ENCODE results near the gene NDUFB10.

Gene NDUFB10

GRCh38 chr16:1964506-1965395 is 5.4 kb downstream of the NDUFB10 start, which contains the start of gene RPS2:
Gene RPS2 (minus strand): TSS chr16:1964826. CDS start chr16:1964625, 201 bp downstream.
- peak; percentile 97 for DNase-seq (ENCODE audit: low read depth)
- TF ChIP-seq CTCF (IDR thresholded peaks at IDR 0.05; ENCODE audit: low read depth, low read length, missing control alignments) = no peak
- H3K4me3 ChIP-seq (ENCODE audit: low read depth, low read length) = peak within 1 kb of the TSS; percentile 98
- in situ Hi-C loops (cut with HindIII; ENCODE audit: low sequenced_read_pairs) = no loop called here

DNA sequence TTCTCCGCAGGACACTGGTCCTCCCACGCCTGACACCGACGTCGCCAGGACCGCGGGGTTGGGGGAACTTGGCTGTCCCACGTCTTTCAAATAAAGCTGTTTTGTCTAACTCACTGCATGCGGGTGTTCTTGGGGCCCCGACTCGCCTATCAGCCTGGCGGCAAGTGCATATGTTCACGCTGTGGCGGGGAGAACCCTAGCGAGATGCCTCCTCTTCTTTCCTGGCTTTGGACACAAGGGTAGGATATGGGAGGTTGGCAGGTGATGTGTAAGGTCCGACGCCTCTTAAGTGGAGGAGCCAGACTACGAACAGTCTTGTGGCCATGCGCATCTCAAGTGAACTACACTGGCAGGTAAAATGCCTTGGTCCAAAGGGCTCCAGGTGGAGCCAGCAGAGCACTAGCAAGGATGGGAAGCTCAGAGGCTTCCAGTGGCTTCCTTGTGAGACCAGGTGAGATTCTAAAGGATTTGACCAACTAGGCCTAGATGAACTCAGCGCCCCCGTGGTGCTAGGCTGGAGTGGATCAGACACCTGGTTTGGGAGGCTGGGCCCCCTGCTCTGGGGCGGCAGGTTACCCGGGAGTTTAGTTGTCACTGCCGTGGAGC is 6.2 kb downstream of the NDUFB10 start:
- no peak for TF ChIP-seq CTCF (IDR thresholded peaks at IDR 0.05; ENCODE audit: low read depth, low read length, missing control alignments)
- in situ Hi-C loops (cut with HindIII; ENCODE audit: low sequenced_read_pairs) = no loop called here
- H3K4me3 ChIP-seq (ENCODE audit: low read depth, low read length) = peak overlapping the region; percentile 98
- DNase-seq (ENCODE audit: low read depth) = no peak

GRCh38 chr16:1966460-1966859 is 7.1 kb downstream of the NDUFB10 start, which contains the start of gene RNF151:
Gene RNF151 (plus strand): TSS chr16:1966856. CDS start chr16:1966882, 26 bp downstream.
- in situ Hi-C loops (cut with HindIII; ENCODE audit: low sequenced_read_pairs) = no loop called here
- no peak for TF ChIP-seq CTCF (IDR thresholded peaks at IDR 0.05; ENCODE audit: low read depth, low read length, missing control alignments)
- no peak for DNase-seq (ENCODE audit: low read depth)
- peak within 1 kb of the TSS; percentile 98 for H3K4me3 ChIP-seq (ENCODE audit: low read depth, low read length)

GRCh38 chr16:1968146-1968953 is 9.0 kb downstream of the NDUFB10 start:
- no peak for DNase-seq (ENCODE audit: low read depth)
- TF ChIP-seq CTCF (IDR thresholded peaks at IDR 0.05; ENCODE audit: low read depth, low read length, missing control alignments) = no peak
- in situ Hi-C loops (cut with HindIII; ENCODE audit: low sequenced_read_pairs) = no loop called here

GRCh38 chr16:1971796-1972489 is 12.6 kb downstream of the NDUFB10 start, which contains the start of gene TBL3:
Gene TBL3 (plus strand): TSS chr16:1972053. CDS start chr16:1972165, 112 bp downstream.
- in situ Hi-C loops (cut with HindIII; ENCODE audit: low sequenced_read_pairs) = no loop called here
- no peak for TF ChIP-seq CTCF (IDR thresholded peaks at IDR 0.05; ENCODE audit: low read depth, low read length, missing control alignments)
- peak; percentile 81 for DNase-seq (ENCODE audit: low read depth)
- H3K4me3 ChIP-seq (ENCODE audit: low read depth, low read length) = peak within 1 kb of the TSS; percentile 93

More at GRCh38 chr16:1968146-1968953, 9.0 kb downstream of the NDUFB10 start:
- H3K4me3 ChIP-seq (ENCODE audit: low read depth, low read length) = no peak overlapping the region
